HepG2 (cell line): Measurements from ENCODE around the gene SORBS2. TPM values are rescaled to one million over a fixed set of nuclear protein-coding genes. Genes with fewer than 3 reads are reported as not detected.

ENCODE experiments used
- ATAC-seq: fragments of 200-7000 bp; cut with Tn5 transposase; 3 replicates; pipeline ENCODE4 v1.9.1; 2020; ENCODE audit warnings: mild to moderate bottlenecking, moderate library complexity
- BruUV-seq: library from RNA; stranded (reverse); fragments of 400-500 nt; replicated peaks from 2 replicates; lab custom pipeline; 2021; lab: Mats Ljungman, UMichigan
- CTCF ChIA-PET: fragments of 300-600 bp; formaldehyde crosslinking; extraction: SDS; loops from one replicate; lab custom pipeline; 2021; ENCODE audit warnings: low total read pairs, inconsistent platforms, low intra/inter-chr PET ratio; lab: Yijun Ruan, JAX
- POLR2A ChIA-PET: fragments of 350-600 bp; sonication (Branson Sonifier 250); formaldehyde crosslinking; loops from one replicate; lab custom pipeline; 2020; ENCODE audit warnings: antibody characterized with exemption, inconsistent platforms; lab: Yijun Ruan, JAX
- DNase-seq: peaks from one replicate; pipeline ENCODE4 v3.0.0-alpha.2; 2015; ENCODE audit warnings: low spot score
- FAIRE-seq: peaks from 3 replicates; lab custom pipeline; 2011; peaks lifted over from hg19 to GRCh38; lab: Jason Lieb, UNC
- H2AFZ ChIP-seq: one replicate; pipeline ENCODE4 v1.6.1; 2011; ENCODE audit warnings: low read length, inconsistent platforms
- H3K27ac ChIP-seq: fragments of 300-600 bp; 3 replicates; pipeline ENCODE4 v1.8.0; 2011; ENCODE audit warnings: mixed run types, mild to moderate bottlenecking, mixed read lengths, low read length, inconsistent platforms; ENCODE audit not compliant: insufficient read depth; ENCODE audit errors: extremely low read length
- H3K27me3 ChIP-seq, 2 experiments: fragments of 200-600 bp in 1 of 2; 2 replicates in 1 of 2; 3 replicates in 1 of 2; pipeline versions ENCODE4 v1.6.0 to v1.8.0; 2011; ENCODE audit warnings: low read length in 2 of 2, mild to moderate bottlenecking in 2 of 2, moderate library complexity in 2 of 2, inconsistent platforms in 1 of 2; ENCODE audit not compliant: insufficient read depth in 2 of 2, control insufficient read depth in 1 of 2
- H3K36me3 ChIP-seq, 2 experiments: fragments of 200-600 bp in 1 of 2; replicated peaks in 1 of 2; 2 replicates in 1 of 2; 3 replicates in 1 of 2; pipeline versions ENCODE4 v1.5.1 to v1.8.0; 2011; ENCODE audit warnings: low read length in 2 of 2, inconsistent platforms in 1 of 2; ENCODE audit not compliant: insufficient read depth in 2 of 2, control insufficient read depth in 1 of 2
- H3K4me1 ChIP-seq: 2 replicates; pipeline ENCODE4 v1.5.1; 2012; ENCODE audit warnings: low read length, inconsistent platforms; ENCODE audit not compliant: insufficient read depth
- H3K4me2 ChIP-seq: 2 replicates; pipeline ENCODE4 v1.6.0; 2011; ENCODE audit warnings: low read depth, low read length, inconsistent platforms
- H3K4me3 ChIP-seq, 3 experiments: fragments of 200-600 bp in 1 of 3; sonication (generic), shearing (Covaris generic) in 1 of 3; replicated peaks in 1 of 3; 2 replicates each; pipeline ENCODE4 v1.5.1; 2011 to 2016; ENCODE audit warnings: low read length in 3 of 3, inconsistent platforms in 2 of 3, low read depth in 2 of 3, mild to moderate bottlenecking in 2 of 3, control low read depth in 1 of 3, mixed read lengths in 1 of 3; ENCODE audit not compliant: insufficient read depth in 1 of 3
- H3K79me2 ChIP-seq: one replicate; pipeline ENCODE4 v1.6.1; 2011; ENCODE audit warnings: low read length, inconsistent platforms; ENCODE audit not compliant: insufficient read depth
- H3K9ac ChIP-seq: 2 replicates; pipeline ENCODE4 v1.6.0; 2011; ENCODE audit warnings: mild to moderate bottlenecking, low read depth, low read length, inconsistent platforms; ENCODE audit not compliant: insufficient read depth
- H3K9me3 ChIP-seq: 2 replicates; pipeline ENCODE4 v1.5.1; 2012; ENCODE audit warnings: mild to moderate bottlenecking, low read length
- H4K20me1 ChIP-seq: 2 replicates; pipeline ENCODE4 v1.6.0; 2011; ENCODE audit warnings: inconsistent platforms, mild to moderate bottlenecking, low read length, moderate library complexity; ENCODE audit not compliant: insufficient read depth
- BCL6 ChIP-seq: IDR thresholded peaks from 2 replicates; pipeline ENCODE4 v1.6.1; 2016; ENCODE audit warnings: missing genetic modification reagents, missing compliant biosample characterization
- GPBP1L1 ChIP-seq: sonication (generic); formaldehyde crosslinking; IDR thresholded peaks from 2 replicates; pipeline ENCODE4 v1.5.0; 2020; ENCODE audit warnings: mild to moderate bottlenecking, missing genetic modification reagents
- NAIF1 ChIP-seq: sonication (generic); formaldehyde crosslinking; IDR thresholded peaks from 2 replicates; pipeline ENCODE4 v1.5.0; 2020; ENCODE audit warnings: mild to moderate bottlenecking, missing genetic modification reagents, borderline replicate concordance
- RBM39 ChIP-seq: fragments of 200-400 bp; formaldehyde crosslinking; IDR thresholded peaks from one replicate; pipeline ENCODE4 v1.6.1; 2018; ENCODE audit warnings: antibody characterized with exemption, mild to moderate bottlenecking, low read depth, low read length; ENCODE audit not compliant: poor library complexity, severe bottlenecking
- RFX5 ChIP-seq: IDR thresholded peaks from 2 replicates; pipeline ENCODE4 v1.6.1; 2011; ENCODE audit warnings: low read depth, low read length, improper control_type of control experiment
- TEAD2 ChIP-seq: sonication (generic); formaldehyde crosslinking; IDR thresholded peaks from 2 replicates; pipeline ENCODE4 v1.9.0; 2021; ENCODE audit warnings: missing genetic modification reagents
- ZNF318 ChIP-seq: sonication (generic); formaldehyde crosslinking; IDR thresholded peaks from 2 replicates; pipeline ENCODE4 v1.4.0; 2020; ENCODE audit warnings: mild to moderate bottlenecking, missing genetic modification reagents
- ZSCAN25 ChIP-seq: sonication (generic); formaldehyde crosslinking; IDR thresholded peaks from 2 replicates; pipeline ENCODE4 v1.8.0; 2022; ENCODE audit warnings: mild to moderate bottlenecking, missing genetic modification reagents
- WGBS: methylation state at CpG from one replicate; pipeline ENCODE4 v1.1.6; 2017; ENCODE audit warnings: low lambda C conversion rate; 5-methylcytosine and 5-hydroxymethylcytosine counted together
- in situ Hi-C: cut with HindIII; loops from 2 replicates; pipeline ENCODE4 v1.10.0; 2017; ENCODE audit warnings: low pct_unique_long_range_greater_than_20kb; ENCODE audit not compliant: extremely low pct_ligation_motif_present
- intact Hi-C: fragments of 100-400 bp; cut with micrococcal nuclease; formaldehyde crosslinking; loops from one replicate; pipeline ENCODE4 v1.10.0; 2022; ENCODE audit not compliant: unreplicated experiment
- polyA plus RNA-seq, 8 experiments: library from polyadenylated mRNA; depleted of rRNA in 3 of 8; stranded (reverse) in 7 of 8; unstranded in 1 of 8; fragments of >200 nt; fragmentation: Illumina TruSeq in 4 of 8; extraction: Trizol in 4 of 8; gene quantifications; 2 replicates each; pipeline versions ENCODE4 v1.2.1 to v1.2.3, GENCODE V29; 2011 to 2016; ENCODE audit warnings: low read depth in 4 of 8, missing spikeins in 1 of 8, mixed read lengths in 1 of 8; ENCODE audit not compliant: insufficient read depth in 1 of 8
- total RNA-seq, 5 experiments: library from RNA; depleted of rRNA; stranded (reverse); fragments of >200 nt; fragmentation: Illumina TruSeq; extraction: Trizol; gene quantifications; 2 replicates each; pipeline ENCODE4 v1.2.3, GENCODE V29; 2016; ENCODE audit warnings: low read depth in 1 of 5
- TF ChIP-seq, protein P1 (sequence below): sonication (generic); formaldehyde crosslinking; IDR thresholded peaks from 2 replicates; pipeline ENCODE4 v1.8.1; 2023; ENCODE audit warnings: mild to moderate bottlenecking, missing genetic modification reagents

The SORBS2 gene
- total and polyA plus RNA-seq, 2 of the 13 experiments (the other 11 are each of a cell fraction or from before 2014, with no cell fraction given): 25.0 to 80.5 TPM

DNA sequence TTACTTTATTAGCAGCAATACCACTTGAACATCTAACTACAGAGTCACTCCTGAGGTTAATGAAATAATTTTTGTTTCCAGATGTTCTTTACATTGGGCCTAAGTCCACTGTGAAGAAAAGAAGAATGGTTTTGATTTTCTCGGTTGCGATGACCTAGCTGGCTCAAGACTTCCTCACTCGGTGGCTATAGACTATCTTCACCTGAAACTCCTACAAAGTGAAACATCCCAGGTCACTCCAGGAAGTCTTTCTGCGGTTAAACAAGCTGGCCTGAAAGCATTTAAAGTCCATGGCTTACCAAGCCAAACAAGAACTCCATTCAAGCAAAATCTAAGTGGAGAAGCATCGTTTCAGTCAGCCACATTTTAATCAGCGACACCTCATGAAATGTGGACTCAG, 13.7 kb upstream of the SORBS2 start:
- DNase-seq (no peak), FAIRE-seq (no peak), ATAC-seq (no peak)
- no peak overlapping the region for H3K4me3 ChIP-seq
- ChIA-PET POLR2A (no interaction called here), CTCF (no interaction called here)
- H3K27me3 ChIP-seq: no peaks in the 10 kb centered on the region
- peaks cover 17% of the 10 kb centered on the region for H3K4me1 ChIP-seq
- no peak overlapping the region for H3K27ac ChIP-seq
- BruUV-seq: no TSS peak
- no peaks in the 10 kb centered on the region for H3K9me3 ChIP-seq
- H4K20me1 ChIP-seq: no peaks in the 10 kb centered on the region
- no peak overlapping the region for H3K4me2 ChIP-seq
- no peaks in the 10 kb centered on the region for H3K36me3 ChIP-seq
- in situ Hi-C loops: no loop called here
- H3K9ac ChIP-seq: no peak overlapping the region
- intact Hi-C loops: no loop called here
- no peaks in the 10 kb centered on the region for H3K79me2 ChIP-seq
- no peak overlapping the region for H2AFZ ChIP-seq
- TF ChIP-seq RBM39 (no peak), NAIF1 (CRISPR knock-in tag) (no peak), GPBP1L1 (CRISPR knock-in tag) (no peak), RFX5 (no peak), TEAD2 (CRISPR knock-in tag) (no peak)
- WGBS: 52% methylated on average over 6 of the region's 6 CpGs

- H3K4me2 ChIP-seq: no peak overlapping the region
- WGBS: 84% methylated on average over 10 of the region's 10 CpGs
- in situ Hi-C loops: no loop called here
- TF ChIP-seq ZNF318 (CRISPR knock-in tag) (no peak), BCL6 (CRISPR knock-in tag) (no peak), ZSCAN25 (no peak)
- TF ChIP-seq, protein P1, sequence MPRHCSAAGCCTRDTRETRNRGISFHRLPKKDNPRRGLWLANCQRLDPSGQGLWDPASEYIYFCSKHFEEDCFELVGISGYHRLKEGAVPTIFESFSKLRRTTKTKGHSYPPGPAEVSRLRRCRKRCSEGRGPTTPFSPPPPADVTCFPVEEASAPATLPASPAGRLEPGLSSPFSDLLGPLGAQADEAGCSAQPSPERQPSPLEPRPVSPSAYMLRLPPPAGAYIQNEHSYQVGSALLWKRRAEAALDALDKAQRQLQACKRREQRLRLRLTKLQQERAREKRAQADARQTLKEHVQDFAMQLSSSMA (CRISPR knock-in tag): no peak
Measured at GRCh38 chr4:185822791-185823190, 10.8 kb upstream of the SORBS2 start.

More at GRCh38 chr4:185822791-185823190, 10.8 kb upstream of the SORBS2 start:
- Histone ChIP-seq H3K27ac (no peak overlapping the region), H2AFZ (no peak overlapping the region), H3K9me3 (no peaks in the 10 kb centered on the region), H3K79me2 (no peaks in the 10 kb centered on the region), H3K4me1 (peaks cover 15% of the 10 kb centered on the region), H4K20me1 (no peaks in the 10 kb centered on the region), H3K27me3 (no peaks in the 10 kb centered on the region), H3K4me3 (no peak overlapping the region), H3K9ac (no peak overlapping the region), H3K36me3 (no peaks in the 10 kb centered on the region)
- intact Hi-C loops: no loop called here
- FAIRE-seq (no peak), ATAC-seq (no peak), DNase-seq (no peak)
- CTCF ChIA-PET: no interaction called here
- POLR2A ChIA-PET: no interaction called here
- BruUV-seq: no TSS peak
